H1 (cell line): ENCODE data around the gene RNF130. TPM values are rescaled to one million over a fixed set of nuclear protein-coding genes. Genes with fewer than 3 reads are reported as not detected.

Experiments
- CTCF ChIA-PET: fragments of 300-600 bp; sonication (Branson Sonifier 250); formaldehyde crosslinking; loops from one replicate; lab custom pipeline; 2021; ENCODE audit not compliant: partially characterized antibody; lab: Charles Lee
- POLR2A ChIA-PET: fragments of 300-600 bp; sonication (Branson Sonifier 250); formaldehyde crosslinking; loops from one replicate; lab custom pipeline; 2021; ENCODE audit warnings: inconsistent platforms; ENCODE audit not compliant: partially characterized antibody; lab: Charles Lee
- DNase-seq, 2 experiments: peaks; one replicate each; pipeline versions ENCODE4 v3.0.0 to v3.0.0-alpha.2; 2010 to 2022; ENCODE audit warnings: low spot score in 2 of 2, low read depth in 1 of 2, mixed read lengths in 1 of 2
- FAIRE-seq: peaks from 2 replicates; lab custom pipeline; 2011; peaks lifted over from hg19 to GRCh38; lab: Jason Lieb, UNC
- H2AFZ ChIP-seq: 2 replicates; pipeline ENCODE4 v1.8.1; 2012; ENCODE audit warnings: low read length, inconsistent platforms
- H2AK5ac ChIP-seq: 2 replicates; pipeline ENCODE4 v1.6.1; 2013; ENCODE audit warnings: low read depth, low read length
- H2BK120ac ChIP-seq: replicated peaks from 2 replicates; pipeline ENCODE3; 2013; ENCODE audit warnings: low read depth, low read length, inconsistent platforms
- H2BK12ac ChIP-seq: 2 replicates; pipeline ENCODE4 v1.6.1; 2013; ENCODE audit warnings: low read depth, low read length
- H2BK15ac ChIP-seq: 2 replicates; pipeline ENCODE4 v1.6.1; 2013; ENCODE audit warnings: low read length
- H2BK20ac ChIP-seq: 2 replicates; pipeline ENCODE4 v1.6.1; 2013; ENCODE audit warnings: low read length
- H2BK5ac ChIP-seq: 2 replicates; pipeline ENCODE4 v1.6.1; 2013; ENCODE audit warnings: low read depth, low read length
- H3K14ac ChIP-seq: 2 replicates; pipeline ENCODE4 v1.6.1; 2013; ENCODE audit warnings: inconsistent platforms; ENCODE audit not compliant: insufficient read length
- H3K18ac ChIP-seq: 2 replicates; pipeline ENCODE4 v1.6.1; 2013; ENCODE audit warnings: low read length; ENCODE audit errors: extremely low read depth
- H3K23ac ChIP-seq: 2 replicates; pipeline ENCODE4 v1.6.1; 2013; ENCODE audit warnings: inconsistent platforms; ENCODE audit not compliant: insufficient read length
- H3K23me2 ChIP-seq: 2 replicates; pipeline ENCODE4 v1.6.1; 2013; ENCODE audit warnings: low read depth, low read length
- H3K27ac ChIP-seq: 2 replicates; pipeline ENCODE4 v1.6.1; 2011; ENCODE audit warnings: low read depth, low read length, inconsistent platforms
- H3K27me3 ChIP-seq, 4 experiments: replicated peaks in 1 of 4; 1 replicate in 1 of 4; 2 replicates in 3 of 4; pipeline versions ENCODE4 v1.6.1 to v1.8.1; 2011 to 2013; ENCODE audit warnings: low read length in 3 of 4, mild to moderate bottlenecking in 3 of 4, inconsistent platforms in 2 of 4, mixed read lengths in 2 of 4, moderate library complexity in 1 of 4; ENCODE audit not compliant: control insufficient read depth in 3 of 4, insufficient read depth in 3 of 4; ENCODE audit errors: extremely low read depth in 1 of 4
- H3K36me3 ChIP-seq, 4 experiments: 2 replicates each; pipeline versions ENCODE4 v1.6.1 to v1.8.1; 2011 to 2013; ENCODE audit warnings: mild to moderate bottlenecking in 4 of 4, low read length in 3 of 4, moderate library complexity in 2 of 4, control low read depth in 1 of 4, inconsistent platforms in 1 of 4; ENCODE audit not compliant: insufficient read depth in 4 of 4, control insufficient read depth in 2 of 4
- H3K4ac ChIP-seq: replicated peaks from 2 replicates; pipeline ENCODE3; 2013; ENCODE audit warnings: low read length, low read depth, mixed read lengths, inconsistent platforms; ENCODE audit not compliant: insufficient read length
- H3K4me1 ChIP-seq, 4 experiments: replicated peaks in 1 of 4; 1 replicate in 1 of 4; 2 replicates in 3 of 4; pipeline versions ENCODE4 v1.6.1 to v1.8.1; 2011 to 2013; ENCODE audit warnings: low read length in 3 of 4, inconsistent platforms in 2 of 4, mixed read lengths in 1 of 4; ENCODE audit not compliant: insufficient read depth in 4 of 4, control insufficient read depth in 3 of 4
- H3K4me2 ChIP-seq, 2 experiments: 2 replicates each; pipeline versions ENCODE4 v1.6.1 to v1.8.1; 2011 to 2013; ENCODE audit warnings: low read depth in 2 of 2, low read length in 2 of 2, control low read depth in 1 of 2, inconsistent platforms in 1 of 2, mild to moderate bottlenecking in 1 of 2; ENCODE audit not compliant: insufficient read depth in 1 of 2
- H3K4me3 ChIP-seq, 4 experiments: fragments of 200-600, 300-600 bp in 1 of 4; sonication (generic), shearing (Covaris generic), sonication (Bioruptor Twin) in 1 of 4; 2 replicates each; pipeline versions ENCODE4 v1.5.1 to v1.8.1; 2011 to 2016; ENCODE audit warnings: low read length in 4 of 4, low read depth in 3 of 4, control low read depth in 2 of 4, inconsistent platforms in 2 of 4, mild to moderate bottlenecking in 2 of 4, mixed read lengths in 1 of 4, moderate library complexity in 1 of 4; ENCODE audit not compliant: insufficient read depth in 2 of 4; ENCODE audit errors: extremely low read depth in 1 of 4
- H3K56ac ChIP-seq: replicated peaks from 2 replicates; pipeline ENCODE3; 2013; ENCODE audit warnings: low read depth, mild to moderate bottlenecking, mixed read lengths, low read length, inconsistent platforms; ENCODE audit not compliant: insufficient read length
- H3K79me1 ChIP-seq: 2 replicates; pipeline ENCODE4 v1.6.1; 2013; ENCODE audit warnings: low read depth, low read length, control low read depth
- H3K79me2 ChIP-seq, 2 experiments: 2 replicates each; pipeline versions ENCODE4 v1.6.1 to v1.8.1; 2012 to 2013; ENCODE audit warnings: low read length in 2 of 2, mild to moderate bottlenecking in 2 of 2, inconsistent platforms in 1 of 2; ENCODE audit not compliant: insufficient read depth in 2 of 2, control insufficient read depth in 1 of 2
- H3K9ac ChIP-seq, 4 experiments: replicated peaks in 1 of 4; 1 replicate in 1 of 4; 2 replicates in 3 of 4; pipeline versions ENCODE4 v1.6.1 to v1.8.1; 2011 to 2013; ENCODE audit warnings: low read depth in 3 of 4, low read length in 3 of 4, control low read depth in 2 of 4, mild to moderate bottlenecking in 2 of 4, moderate library complexity in 2 of 4, inconsistent platforms in 1 of 4; ENCODE audit errors: extremely low read depth in 1 of 4
- H3K9me3 ChIP-seq, 2 experiments: 2 replicates each; pipeline versions ENCODE4 v1.6.1 to v1.8.1; 2012 to 2013; ENCODE audit warnings: mild to moderate bottlenecking in 2 of 2, moderate library complexity in 2 of 2, control low read depth in 1 of 2, inconsistent platforms in 1 of 2, low read depth in 1 of 2, low read length in 1 of 2, mixed read lengths in 1 of 2; ENCODE audit not compliant: insufficient read depth in 2 of 2
- H4K20me1 ChIP-seq, 2 experiments: replicated peaks in 1 of 2; 2 replicates each; pipeline versions ENCODE3 to v1.8.1; 2011 to 2013; ENCODE audit warnings: inconsistent platforms in 2 of 2, low read length in 2 of 2, mild to moderate bottlenecking in 1 of 2; ENCODE audit not compliant: insufficient read depth in 2 of 2, control insufficient read depth in 1 of 2
- H4K5ac ChIP-seq: 2 replicates; pipeline ENCODE4 v1.6.1; 2013; ENCODE audit warnings: low read length, low read depth, mixed read lengths, inconsistent platforms; ENCODE audit not compliant: insufficient read length
- H4K8ac ChIP-seq: 2 replicates; pipeline ENCODE4 v1.8.0; 2013; ENCODE audit warnings: mild to moderate bottlenecking, moderate library complexity, low read length, inconsistent platforms; ENCODE audit not compliant: insufficient read depth; ENCODE audit errors: extremely low read depth
- H4K91ac ChIP-seq: replicated peaks from 2 replicates; pipeline ENCODE3; 2013; ENCODE audit warnings: low read length, mixed read lengths, inconsistent platforms; ENCODE audit not compliant: insufficient read length
- BACH1 ChIP-seq: IDR thresholded peaks from 2 replicates; pipeline ENCODE4 v1.6.1; 2012; ENCODE audit warnings: low read length, improper control_type of control experiment
- HDAC2 ChIP-seq, 2 experiments: fragments of 300-600 bp in 1 of 2; sonication (generic) in 1 of 2; IDR thresholded peaks; 2 replicates each; pipeline ENCODE4 v1.6.1; 2011 to 2012; ENCODE audit warnings: low read depth in 2 of 2, low read length in 2 of 2, mild to moderate bottlenecking in 2 of 2, moderate library complexity in 2 of 2, borderline replicate concordance in 1 of 2, inconsistent platforms in 1 of 2
- POU5F1 ChIP-seq: IDR thresholded peaks from 2 replicates; pipeline ENCODE4 v1.6.1; 2011; ENCODE audit warnings: low read depth, mild to moderate bottlenecking, low read length, moderate library complexity
- SAP30 ChIP-seq: fragments of 300-600 bp; sonication (generic); IDR thresholded peaks from 2 replicates; pipeline ENCODE4 v1.7.1; 2012; ENCODE audit warnings: low read length, moderate library complexity, mild to moderate bottlenecking, inconsistent platforms; ENCODE audit not compliant: insufficient read depth, insufficient replicate concordance
- SRF ChIP-seq: IDR thresholded peaks from 2 replicates; pipeline ENCODE4 v1.6.1; 2011; ENCODE audit warnings: mild to moderate bottlenecking, low read depth, low read length, moderate library complexity
- WGBS, 2 experiments: shearing (Covaris generic) in 1 of 2; methylation state at CpG; one replicate each; pipeline versions ENCODE4 v1.1.6 to v1.1.7; 2013 to 2015; ENCODE audit warnings: low lambda C conversion rate in 2 of 2, mixed read lengths in 2 of 2, inconsistent platforms in 1 of 2, low coverage in 1 of 2, missing lambda C conversion rate in 1 of 2; ENCODE audit not compliant: insufficient replicate concordance in 2 of 2, insufficient coverage in 1 of 2, insufficient read length in 1 of 2; ENCODE audit errors: extremely low coverage in 1 of 2, missing lambda C conversion rate in 1 of 2; 5-methylcytosine and 5-hydroxymethylcytosine counted together
- polyA plus RNA-seq, 7 experiments: library from polyadenylated mRNA; depleted of rRNA in 3 of 7; stranded (reverse) in 5 of 7; unstranded in 2 of 7; fragments of >200 nt in 5 of 7; fragments of 200-250 nt in 2 of 7; gene quantifications; 1 replicate in 5 of 7; 2 replicates in 1 of 7; 4 replicates in 1 of 7; pipeline versions ENCODE4 v1.2.1 to v1.2.3, GENCODE V29; 2011 to 2013; ENCODE audit warnings: missing spikeins in 2 of 7, mixed read lengths in 2 of 7
- total RNA-seq: library from RNA; stranded (reverse); fragmentation: NEBNext Ultra II Directional; extraction: Animal tissue kit (Norgen Biotek cat#: 25700); gene quantifications from 2 replicates; pipeline ENCODE4 v1.2.1, GENCODE V29; 2021

Gene RNF130
- total and polyA plus RNA-seq, 2 of the 8 experiments (the other 6 are each of a cell fraction or from before 2014, with no cell fraction given): 65.1 to 70.0 TPM

DNA sequence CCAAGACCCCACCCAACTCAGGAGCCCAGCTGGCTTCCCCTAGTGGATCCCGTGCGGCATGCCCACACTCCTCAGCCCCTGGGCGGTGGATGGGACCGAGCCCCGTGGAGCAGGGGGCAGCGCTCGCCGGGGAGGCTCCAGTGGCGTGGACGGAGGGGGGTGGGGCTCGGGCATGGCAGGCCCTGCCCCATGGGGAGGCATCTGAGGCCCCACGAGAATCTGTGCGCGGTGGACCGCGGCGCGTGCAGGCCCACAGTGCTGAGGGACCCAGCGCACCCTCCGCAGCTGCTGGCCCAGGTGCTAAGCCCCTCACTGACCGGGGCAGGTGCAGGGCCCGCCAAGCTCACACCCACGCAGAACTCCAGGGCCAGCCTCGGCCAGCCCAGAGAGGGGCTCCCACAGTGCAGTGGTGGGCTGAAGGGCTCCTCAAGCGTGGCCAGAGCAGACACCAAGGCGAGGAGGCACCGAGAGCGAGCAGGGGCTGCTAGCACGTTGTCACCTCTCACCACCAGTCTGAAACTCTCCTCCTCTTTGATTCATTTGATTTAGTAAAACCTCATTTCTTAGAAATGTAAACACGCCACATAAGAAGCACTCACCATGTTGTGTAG lies 25.6 kb downstream of the RNF130 start:
- Histone ChIP-seq H3K9me3 (peaks cover 11 to 14% of the 10 kb centered on the region in 2 experiments), H3K4ac (no peak overlapping the region), H2BK120ac (no peak overlapping the region), H3K23me2 (no peaks in the 10 kb centered on the region), H4K20me1 (peaks cover 10 to 13% of the 10 kb centered on the region in 2 experiments), H3K23ac (no peak overlapping the region), H2BK15ac (no peak overlapping the region), H2BK5ac (no peak overlapping the region), H2BK12ac (no peak overlapping the region), H3K9ac (no peak overlapping the region), H3K4me3 (no peak overlapping the region), H4K91ac (no peak overlapping the region), H3K27me3 (no peaks in the 10 kb centered on the region), H3K14ac (no peak overlapping the region), H3K4me1 (peaks cover 3 to 18% (median 8%) of the 10 kb centered on the region in 4 experiments), H4K5ac (no peak overlapping the region), H3K4me2 (no peak overlapping the region), H3K79me2 (peaks cover 4 to 94% of the 10 kb centered on the region in 2 experiments), H3K27ac (no peak overlapping the region), H3K79me1 (peaks cover 7% of the 10 kb centered on the region; the same call in 1 of the 2 replicates), H3K56ac (no peak overlapping the region), H2AK5ac (no peak overlapping the region), H3K36me3 (peaks cover 0 to 11% (median 7%) of the 10 kb centered on the region in 4 experiments; a peak in 5 of 8 replicates), H3K18ac (no peak overlapping the region), H2AFZ (no peak overlapping the region), H2BK20ac (no peak overlapping the region), H4K8ac (no peak overlapping the region)
- CTCF ChIA-PET: interaction anchor here (1.4 to 1.6 kb wide), 2 partner anchors 12 to 45 kb away, joined by 4 to 5 read pairs; no protein-coding TSS in a partner anchor
- FAIRE-seq (no peak), DNase-seq (no peak)
- no peak for TF ChIP-seq SAP30
- no peak for TF ChIP-seq SRF
- TF ChIP-seq BACH1: no peak
- no peak for TF ChIP-seq HDAC2 (IDR thresholded peaks at IDR 0.05; ENCODE audit: borderline replicate concordance in 1 of 2, low read depth in 2 of 2, low read length in 2 of 2)
- TF ChIP-seq POU5F1: no peak
- 94% methylated on average over 25 of the region's 30 CpGs; no CpG with 5 or more reads in 1 of the 2 experiments for WGBS, 2 experiments
- POLR2A ChIA-PET: interaction anchor here (0.8 to 1.1 kb wide), 4 partner anchors 8 to 37 kb away, joined by 3 to 6 read pairs (median 4); no protein-coding TSS in a partner anchor
